Neural cell (in vitro differentiated cells): ENCODE data around the gene NKD1. TPM values are rescaled to one million over a fixed set of nuclear protein-coding genes. Genes with fewer than 3 reads are reported as not detected.

Source experiments
- H2AFZ ChIP-seq: fragments of 200-600, 300-800 bp; sonication (generic), shearing (Covaris generic); 2 replicates; pipeline ENCODE4 v1.6.0; 2014; ENCODE audit warnings: low read depth, mild to moderate bottlenecking, antibody characterized with exemption, low read length, moderate library complexity
- H3F3A ChIP-seq: fragments of 200-600 bp; shearing (Covaris generic); 2 replicates; pipeline ENCODE4 v1.6.1; 2016; ENCODE audit warnings: mild to moderate bottlenecking, moderate library complexity, mixed read lengths, antibody characterized with exemption, low read length; ENCODE audit not compliant: insufficient read depth, poor library complexity, severe bottlenecking
- H3K27ac ChIP-seq: fragments of 200-600, 300-800 bp; sonication (generic), shearing (Covaris generic); 2 replicates; pipeline ENCODE4 v1.5.1; 2014; ENCODE audit warnings: mild to moderate bottlenecking, low read length, moderate library complexity
- H3K27me3 ChIP-seq: fragments of 300-800, 200-600 bp; sonication (generic), shearing (Covaris generic); 2 replicates; pipeline ENCODE4 v1.6.0; 2014; ENCODE audit warnings: mild to moderate bottlenecking, low read depth, low read length, moderate library complexity; ENCODE audit not compliant: insufficient read depth
- H3K36me3 ChIP-seq: fragments of 300-800, 200-600 bp; sonication (generic), shearing (Covaris generic); 2 replicates; pipeline ENCODE4 v1.5.1; 2014; ENCODE audit warnings: mild to moderate bottlenecking, antibody characterized with exemption, low read length, moderate library complexity; ENCODE audit not compliant: insufficient read depth
- H3K4me2 ChIP-seq: fragments of 300-800, 200-600 bp; sonication (generic), shearing (Covaris generic); 2 replicates; pipeline ENCODE4 v1.6.0; 2014; ENCODE audit warnings: mild to moderate bottlenecking, low read length
- H3K4me3 ChIP-seq: fragments of 300-800, 200-600 bp; sonication (generic), shearing (Covaris generic); 2 replicates; pipeline ENCODE4 v1.5.1; 2014; ENCODE audit warnings: mild to moderate bottlenecking, low read length, moderate library complexity
- H3K79me2 ChIP-seq: fragments of 200-600 bp; shearing (Covaris generic); replicated peaks from 2 replicates; pipeline ENCODE4 v1.6.0; 2014; ENCODE audit warnings: mild to moderate bottlenecking, low read length, moderate library complexity; ENCODE audit not compliant: insufficient read depth
- H3K9ac ChIP-seq: fragments of 300-800, 200-600 bp; sonication (generic), shearing (Covaris generic); 2 replicates; pipeline ENCODE4 v1.6.1; 2016; ENCODE audit warnings: mild to moderate bottlenecking, low read length, mixed read lengths
- H3K9me2 ChIP-seq: fragments of 200-600 bp; shearing (Covaris generic); 2 replicates; pipeline ENCODE4 v1.6.1; 2016; ENCODE audit warnings: mild to moderate bottlenecking, low read length, mixed read lengths; ENCODE audit not compliant: insufficient read depth
- H3K9me3 ChIP-seq: fragments of 200-600, 300-800 bp; sonication (generic), shearing (Covaris generic); 2 replicates; pipeline ENCODE4 v1.6.1; 2016; ENCODE audit warnings: mild to moderate bottlenecking, mixed run types, low read length, moderate library complexity, mixed read lengths
- H4K20me1 ChIP-seq: fragments of 200-600 bp; shearing (Covaris generic); 2 replicates; pipeline ENCODE4 v1.6.1; 2016; ENCODE audit warnings: mild to moderate bottlenecking, mixed run types; ENCODE audit not compliant: insufficient read depth
- EP300 ChIP-seq: fragments of 450-650 bp; conservative IDR thresholded peaks from 2 replicates; pipeline ENCODE4 v1.6.1; 2014; ENCODE audit warnings: antibody characterized with exemption, mild to moderate bottlenecking, moderate library complexity; ENCODE audit not compliant: poor library complexity, severe bottlenecking
- EZH2 ChIP-seq: fragments of 200-600, 300-800 bp; shearing (Covaris generic), sonication (generic); IDR thresholded peaks from 2 replicates; pipeline ENCODE4 v1.6.1; 2014; ENCODE audit warnings: antibody characterized with exemption, low read length, borderline replicate concordance, mild to moderate bottlenecking; ENCODE audit not compliant: insufficient read depth, poor library complexity, severe bottlenecking
- MXI1 ChIP-seq: fragments of 450-650 bp; conservative IDR thresholded peaks from 2 replicates; pipeline ENCODE4 v1.6.1; 2014; ENCODE audit warnings: antibody characterized with exemption, mild to moderate bottlenecking; ENCODE audit not compliant: poor library complexity, severe bottlenecking
- POLR2AphosphoS5 ChIP-seq: IDR thresholded peaks from 2 replicates; pipeline ENCODE4 v1.6.1; 2012
- RAD21 ChIP-seq: fragments of 450-650 bp; conservative IDR thresholded peaks from 2 replicates; pipeline ENCODE4 v1.6.1; 2014; ENCODE audit warnings: antibody characterized with exemption, mild to moderate bottlenecking, moderate library complexity
- SMC3 ChIP-seq: fragments of 450-650 bp; conservative IDR thresholded peaks from 2 replicates; pipeline ENCODE4 v1.6.1; 2014; ENCODE audit warnings: antibody characterized with exemption, mild to moderate bottlenecking, moderate library complexity; ENCODE audit not compliant: poor library complexity
- TAF1 ChIP-seq: IDR thresholded peaks from 2 replicates; pipeline ENCODE4 v1.6.1; 2012; ENCODE audit warnings: low read depth
- polyA plus RNA-seq: library from polyadenylated mRNA; depleted of rRNA; stranded (reverse); fragments of >200 nt; gene quantifications from 2 replicates; pipeline ENCODE4 v1.2.3, GENCODE V29; 2014
- TF ChIP-seq, protein P1 (sequence below): fragments of 450-650 bp; IDR thresholded peaks from 2 replicates; pipeline ENCODE4 v1.5.1; 2014; ENCODE audit warnings: antibody characterized with exemption, mild to moderate bottlenecking, moderate library complexity; ENCODE audit not compliant: poor library complexity, severe bottlenecking
- TF ChIP-seq, protein P2 (sequence below): IDR thresholded peaks from 2 replicates; pipeline ENCODE4 v1.6.1; 2012; ENCODE audit warnings: borderline replicate concordance

The NKD1 gene
- polyA plus RNA-seq, 1 donor from 2014 or later = 1.1 TPM

DNA sequence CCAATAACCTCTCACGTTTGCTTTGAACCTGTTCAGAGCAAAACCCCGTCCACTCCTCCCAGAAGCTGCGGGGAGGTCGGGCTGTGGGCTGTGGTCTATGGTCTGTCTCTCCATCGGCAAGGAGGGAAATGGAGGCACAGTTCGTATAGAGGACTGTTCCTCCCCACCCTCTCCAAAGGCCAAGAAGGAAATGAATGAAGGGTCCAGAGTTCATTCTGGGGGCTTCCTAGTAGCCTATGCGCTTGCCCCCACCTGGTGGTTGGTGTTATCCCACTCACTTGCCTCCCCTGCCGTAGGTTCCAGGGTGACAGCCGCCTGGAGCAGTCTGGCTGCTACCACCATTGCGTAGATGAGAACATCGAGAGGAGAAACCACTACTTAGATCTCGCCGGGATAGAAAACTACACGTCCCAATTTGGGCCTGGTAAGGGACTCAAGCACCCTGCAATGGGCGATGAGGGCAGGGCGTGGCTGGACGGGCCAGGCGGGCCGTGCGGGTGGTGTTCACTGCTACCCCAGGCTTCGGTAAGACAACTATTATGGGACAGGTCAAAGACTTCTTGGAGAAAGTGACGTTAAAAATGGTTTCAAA lies 83.9 kb downstream of the NKD1 start:
- no peaks in the 10 kb centered on the region for H3K27me3 ChIP-seq
- H3K36me3 ChIP-seq = no peaks in the 10 kb centered on the region
- H3K4me2 ChIP-seq = no peak overlapping the region
- H3K4me3 ChIP-seq = no peak overlapping the region
- no peak overlapping the region for H3K9ac ChIP-seq
- no peaks in the 10 kb centered on the region for H3F3A ChIP-seq
- TF ChIP-seq SMC3 = no peak
- TF ChIP-seq, protein P1, sequence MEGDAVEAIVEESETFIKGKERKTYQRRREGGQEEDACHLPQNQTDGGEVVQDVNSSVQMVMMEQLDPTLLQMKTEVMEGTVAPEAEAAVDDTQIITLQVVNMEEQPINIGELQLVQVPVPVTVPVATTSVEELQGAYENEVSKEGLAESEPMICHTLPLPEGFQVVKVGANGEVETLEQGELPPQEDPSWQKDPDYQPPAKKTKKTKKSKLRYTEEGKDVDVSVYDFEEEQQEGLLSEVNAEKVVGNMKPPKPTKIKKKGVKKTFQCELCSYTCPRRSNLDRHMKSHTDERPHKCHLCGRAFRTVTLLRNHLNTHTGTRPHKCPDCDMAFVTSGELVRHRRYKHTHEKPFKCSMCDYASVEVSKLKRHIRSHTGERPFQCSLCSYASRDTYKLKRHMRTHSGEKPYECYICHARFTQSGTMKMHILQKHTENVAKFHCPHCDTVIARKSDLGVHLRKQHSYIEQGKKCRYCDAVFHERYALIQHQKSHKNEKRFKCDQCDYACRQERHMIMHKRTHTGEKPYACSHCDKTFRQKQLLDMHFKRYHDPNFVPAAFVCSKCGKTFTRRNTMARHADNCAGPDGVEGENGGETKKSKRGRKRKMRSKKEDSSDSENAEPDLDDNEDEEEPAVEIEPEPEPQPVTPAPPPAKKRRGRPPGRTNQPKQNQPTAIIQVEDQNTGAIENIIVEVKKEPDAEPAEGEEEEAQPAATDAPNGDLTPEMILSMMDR = no peak
- no peak for TF ChIP-seq POLR2AphosphoS5
- TF ChIP-seq EZH2 = no peak
- TF ChIP-seq, protein P2, sequence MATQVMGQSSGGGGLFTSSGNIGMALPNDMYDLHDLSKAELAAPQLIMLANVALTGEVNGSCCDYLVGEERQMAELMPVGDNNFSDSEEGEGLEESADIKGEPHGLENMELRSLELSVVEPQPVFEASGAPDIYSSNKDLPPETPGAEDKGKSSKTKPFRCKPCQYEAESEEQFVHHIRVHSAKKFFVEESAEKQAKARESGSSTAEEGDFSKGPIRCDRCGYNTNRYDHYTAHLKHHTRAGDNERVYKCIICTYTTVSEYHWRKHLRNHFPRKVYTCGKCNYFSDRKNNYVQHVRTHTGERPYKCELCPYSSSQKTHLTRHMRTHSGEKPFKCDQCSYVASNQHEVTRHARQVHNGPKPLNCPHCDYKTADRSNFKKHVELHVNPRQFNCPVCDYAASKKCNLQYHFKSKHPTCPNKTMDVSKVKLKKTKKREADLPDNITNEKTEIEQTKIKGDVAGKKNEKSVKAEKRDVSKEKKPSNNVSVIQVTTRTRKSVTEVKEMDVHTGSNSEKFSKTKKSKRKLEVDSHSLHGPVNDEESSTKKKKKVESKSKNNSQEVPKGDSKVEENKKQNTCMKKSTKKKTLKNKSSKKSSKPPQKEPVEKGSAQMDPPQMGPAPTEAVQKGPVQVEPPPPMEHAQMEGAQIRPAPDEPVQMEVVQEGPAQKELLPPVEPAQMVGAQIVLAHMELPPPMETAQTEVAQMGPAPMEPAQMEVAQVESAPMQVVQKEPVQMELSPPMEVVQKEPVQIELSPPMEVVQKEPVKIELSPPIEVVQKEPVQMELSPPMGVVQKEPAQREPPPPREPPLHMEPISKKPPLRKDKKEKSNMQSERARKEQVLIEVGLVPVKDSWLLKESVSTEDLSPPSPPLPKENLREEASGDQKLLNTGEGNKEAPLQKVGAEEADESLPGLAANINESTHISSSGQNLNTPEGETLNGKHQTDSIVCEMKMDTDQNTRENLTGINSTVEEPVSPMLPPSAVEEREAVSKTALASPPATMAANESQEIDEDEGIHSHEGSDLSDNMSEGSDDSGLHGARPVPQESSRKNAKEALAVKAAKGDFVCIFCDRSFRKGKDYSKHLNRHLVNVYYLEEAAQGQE = no peak
- TF ChIP-seq EP300 = no peak
- no peak for TF ChIP-seq MXI1
- TF ChIP-seq RAD21 = no peak
- no peak for TF ChIP-seq TAF1
- H2AFZ ChIP-seq = no peak overlapping the region
- no peak overlapping the region for H3K27ac ChIP-seq
- no peaks in the 10 kb centered on the region for H3K79me2 ChIP-seq
- no peaks in the 10 kb centered on the region for H3K9me3 ChIP-seq
- H4K20me1 ChIP-seq = no peaks in the 10 kb centered on the region
- no peaks in the 10 kb centered on the region for H3K9me2 ChIP-seq

DNA sequence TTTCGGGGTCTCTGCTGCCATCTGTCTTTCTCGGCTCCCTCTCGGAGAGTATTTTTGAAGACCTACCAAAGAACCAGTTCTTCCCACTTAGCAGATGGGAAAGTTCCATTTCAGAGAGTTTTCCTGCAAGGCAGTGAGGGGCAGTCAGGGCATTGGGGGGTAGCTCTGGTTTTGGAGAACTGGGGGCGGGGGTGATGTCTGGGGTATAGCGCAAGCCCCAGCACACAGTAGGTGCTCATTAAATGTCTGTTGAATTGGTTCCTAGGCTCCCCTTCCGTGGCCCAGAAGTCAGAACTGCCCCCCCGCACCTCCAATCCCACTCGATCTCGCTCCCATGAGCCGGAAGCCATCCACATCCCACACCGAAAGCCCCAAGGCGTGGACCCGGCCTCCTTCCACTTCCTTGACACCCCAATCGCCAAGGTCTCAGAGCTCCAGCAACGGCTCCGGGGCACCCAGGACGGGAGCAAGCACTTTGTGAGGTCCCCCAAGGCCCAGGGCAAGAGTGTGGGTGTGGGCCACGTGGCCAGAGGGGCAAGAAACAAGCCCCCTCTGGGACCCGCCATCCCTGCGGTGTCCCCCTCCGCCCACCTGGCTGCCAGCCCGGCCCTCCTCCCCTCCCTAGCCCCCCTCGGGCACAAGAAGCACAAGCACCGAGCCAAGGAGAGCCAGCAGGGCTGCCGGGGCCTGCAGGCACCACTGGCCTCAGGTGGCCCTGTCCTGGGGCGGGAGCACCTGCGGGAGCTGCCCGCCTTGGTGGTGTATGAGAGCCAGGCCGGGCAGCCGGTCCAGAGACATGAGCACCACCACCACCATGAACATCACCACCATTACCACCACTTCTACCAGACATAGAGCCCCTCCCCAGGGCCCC lies 85.0 kb downstream of the NKD1 start:
- Histone ChIP-seq H3K9me3 (no peaks in the 10 kb centered on the region), H3K36me3 (no peaks in the 10 kb centered on the region), H3K9ac (no peak overlapping the region), H2AFZ (no peak overlapping the region), H3K27me3 (no peaks in the 10 kb centered on the region), H4K20me1 (no peaks in the 10 kb centered on the region), H3K4me3 (no peak overlapping the region), H3F3A (no peaks in the 10 kb centered on the region), H3K79me2 (no peaks in the 10 kb centered on the region), H3K27ac (no peak overlapping the region), H3K9me2 (no peaks in the 10 kb centered on the region), H3K4me2 (no peak overlapping the region)
- TF ChIP-seq EZH2 (no peak), SMC3 (no peak), EP300 (no peak), MXI1 (no peak)
- TF ChIP-seq, protein P2 = no peak
- TF ChIP-seq, protein P1 = no peak
